KBM-7 (cell line): ENCODE results near the gene TP53AIP1.

Experiments used
- DNase-seq: peaks from one replicate; pipeline ENCODE4 v3.0.0-alpha.2; 2015
- in situ Hi-C: fragments of 300-500 bp; cut with MboI; formaldehyde crosslinking; loops from 2 replicates; pipeline ENCODE4 v1.14.3; 2020; ENCODE audit warnings: low sequenced_read_pairs, low pct_unique_long_range_greater_than_20kb, mixed read lengths

TP53AIP1 gene

DNA sequence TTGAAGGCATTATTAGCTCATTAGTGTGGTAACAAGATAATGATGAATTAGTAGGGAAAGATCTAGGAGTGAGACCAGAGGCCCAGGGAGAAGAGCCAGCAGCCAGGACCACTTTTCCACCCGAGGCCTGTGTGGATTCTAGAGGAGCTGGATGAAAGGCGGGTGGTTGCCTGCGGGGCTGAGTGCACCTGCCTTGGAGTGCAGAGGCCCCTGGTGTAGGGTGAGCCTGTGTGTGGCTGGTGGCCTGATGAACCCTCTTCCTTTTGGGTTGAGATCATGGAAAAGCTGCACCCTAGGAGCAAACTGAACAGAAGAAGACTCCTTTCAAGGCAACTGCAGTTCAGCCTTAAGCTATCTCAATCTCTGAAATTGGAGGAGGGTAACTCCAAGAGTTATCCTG is 5.9 kb upstream of the TP53AIP1 start:
- in situ Hi-C loops: no loop called here
- no peak for DNase-seq

DNA sequence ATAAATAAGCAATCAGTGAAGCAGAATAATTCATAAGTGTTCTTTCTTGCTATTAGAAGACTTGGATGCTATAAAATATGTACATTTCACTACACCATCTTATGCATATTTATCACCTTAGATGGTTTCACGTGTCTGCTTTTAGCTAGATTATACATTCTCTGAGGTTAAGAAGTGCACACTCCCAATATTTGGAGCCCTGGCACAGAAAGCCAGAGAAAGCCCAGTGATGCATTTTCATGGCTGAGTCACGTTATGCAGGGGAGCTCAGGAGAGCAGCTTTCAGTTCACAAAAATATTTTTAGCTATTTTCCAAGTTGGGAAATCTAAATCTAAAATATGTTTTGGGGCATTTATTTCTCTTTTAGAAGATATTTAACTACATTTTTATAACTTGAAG is 5.1 kb upstream of the TP53AIP1 start:
- in situ Hi-C loops: no loop called here
- no peak for DNase-seq

DNA sequence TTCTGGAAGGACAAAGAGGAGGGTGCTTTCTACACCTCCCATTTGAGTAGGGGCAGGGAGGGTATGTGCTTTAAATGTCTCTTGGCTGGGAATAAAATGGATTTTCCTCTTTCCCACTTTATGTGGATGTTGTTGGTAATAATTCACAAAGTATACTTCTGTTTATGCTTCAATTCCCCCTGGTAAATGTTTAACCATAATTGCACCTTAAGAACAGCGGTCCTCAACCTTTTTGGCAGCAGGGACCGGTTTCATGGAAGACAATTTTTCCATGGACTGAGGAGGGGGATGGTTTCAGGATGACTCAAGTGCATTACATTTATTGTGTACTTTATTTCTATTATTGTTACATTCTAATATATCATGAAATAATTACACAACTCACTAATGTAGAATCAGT is 4.0 kb upstream of the TP53AIP1 start:
- in situ Hi-C loops: no loop called here
- DNase-seq: no peak

DNA sequence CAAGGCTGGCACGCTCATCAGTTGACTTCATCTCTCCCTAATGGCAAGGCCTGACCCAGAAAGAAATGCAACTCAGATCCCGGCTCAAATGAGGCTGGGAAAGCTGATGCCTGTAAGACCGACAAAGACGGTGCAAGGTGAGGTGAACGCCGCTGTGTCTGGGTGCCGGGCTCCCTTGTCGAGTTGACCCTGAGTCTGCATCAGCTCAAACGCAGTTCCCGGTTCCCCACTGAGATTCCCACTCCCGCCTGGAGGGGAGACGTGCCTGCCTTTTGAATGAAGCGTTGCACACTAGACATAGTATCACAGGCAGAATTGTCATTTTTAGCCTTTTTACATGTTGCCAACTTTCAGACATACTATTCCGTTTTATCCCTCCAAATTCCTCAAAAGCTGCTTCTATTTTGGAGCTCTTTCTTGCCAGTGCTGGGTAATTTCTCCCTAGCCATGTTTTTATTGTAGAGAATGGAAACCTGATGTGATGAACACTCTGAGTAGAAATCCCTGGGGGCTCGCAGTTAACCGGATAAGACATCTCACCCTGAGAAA is 831 bp upstream of the TP53AIP1 start:
- in situ Hi-C loops: no loop called here
- no peak for DNase-seq

DNA sequence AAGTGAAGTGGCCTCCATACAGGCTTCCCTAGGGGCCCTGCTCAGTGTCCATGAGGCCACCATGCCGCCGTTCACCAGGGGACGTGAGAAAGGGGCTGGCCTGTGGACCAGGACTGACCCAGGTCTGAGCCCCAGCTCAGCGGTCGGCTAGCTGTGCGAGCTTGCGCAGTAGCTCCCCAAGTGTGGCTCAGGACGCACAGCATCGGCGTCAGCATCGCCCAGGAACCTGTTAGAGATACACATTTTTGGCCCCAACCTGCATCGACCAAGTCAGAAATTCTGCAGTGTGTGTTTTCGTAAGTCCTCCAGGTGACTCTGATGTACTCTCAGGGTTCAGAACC is 429 bp downstream of the TP53AIP1 start:
- no peak for DNase-seq
- in situ Hi-C loops: no loop called here

DNA sequence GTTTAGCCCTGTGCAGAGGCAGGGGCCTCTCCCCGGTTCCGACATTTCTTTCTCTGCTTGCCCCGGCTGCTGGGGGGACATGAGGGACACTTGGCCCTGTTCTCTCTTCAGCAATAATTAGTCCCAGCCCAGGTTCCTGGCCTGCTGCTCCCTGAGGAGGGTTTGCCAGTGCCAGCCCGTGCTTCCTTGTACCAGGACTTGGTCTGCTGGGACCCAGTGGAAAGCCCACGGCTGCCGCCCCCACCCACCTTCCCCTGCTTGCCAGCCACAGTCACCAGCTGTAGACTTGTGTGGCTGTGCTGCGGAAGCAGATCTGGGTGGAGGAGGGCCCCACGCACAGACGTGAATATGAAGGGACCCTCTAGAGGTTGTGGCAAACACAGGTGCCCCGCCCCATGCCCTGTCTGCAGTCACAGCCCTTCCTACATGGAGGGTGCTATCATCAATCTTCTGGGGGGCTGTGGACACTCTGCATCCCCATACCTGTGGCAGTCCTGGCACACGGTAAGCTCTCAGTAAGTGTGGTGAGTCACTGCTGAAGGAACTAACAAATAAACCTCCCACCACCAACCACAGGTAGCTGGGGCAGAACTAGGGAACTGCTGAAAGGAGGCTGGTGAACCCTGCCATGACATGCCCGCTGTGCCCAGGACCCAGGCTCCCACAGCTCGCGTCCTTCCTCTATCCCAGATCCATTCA is 949 bp downstream of the TP53AIP1 start:
- DNase-seq: no peak
- in situ Hi-C loops: no loop called here

DNA sequence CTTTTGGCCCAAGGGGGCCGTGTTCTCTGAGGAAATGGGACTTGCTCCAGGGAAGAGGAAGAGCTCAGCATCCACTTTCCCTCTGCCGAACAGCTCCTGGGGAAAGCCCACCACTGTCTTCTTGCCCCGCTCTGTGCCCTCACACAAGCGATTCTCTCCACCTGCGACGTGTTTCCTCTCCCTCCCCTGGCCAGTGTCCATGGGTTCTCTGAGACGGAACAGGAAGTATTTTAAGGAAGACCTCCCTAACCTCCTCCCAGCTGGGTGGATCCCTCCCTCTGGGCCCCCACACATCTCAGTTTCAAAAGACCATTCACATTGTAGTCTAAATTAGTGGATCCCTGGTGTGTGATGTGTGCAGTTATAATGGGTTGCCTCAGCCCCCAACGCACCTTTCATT is 1.6 kb downstream of the TP53AIP1 start:
- in situ Hi-C loops: no loop called here
- DNase-seq: no peak

DNA sequence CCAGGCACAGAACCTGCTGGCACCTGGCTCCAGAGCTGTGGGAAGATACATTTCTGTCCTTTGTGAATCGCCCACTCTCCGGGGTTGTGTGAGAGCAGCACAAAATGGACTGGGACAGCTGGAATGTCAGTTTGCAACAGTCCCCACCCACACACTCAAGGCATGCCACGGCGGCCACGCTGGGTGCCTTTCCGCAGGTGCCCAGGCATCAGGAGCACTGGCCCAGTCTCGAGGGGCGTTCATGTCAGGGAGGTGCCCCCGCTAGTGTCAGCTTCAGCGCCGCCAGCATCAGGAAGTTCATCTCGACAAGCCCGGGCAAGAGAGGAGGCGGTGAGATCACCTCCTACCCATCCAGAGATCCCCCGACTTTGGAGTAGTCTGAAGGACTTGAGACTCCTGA is 2.1 kb downstream of the TP53AIP1 start:
- DNase-seq: no peak
- in situ Hi-C loops: no loop called here

DNA sequence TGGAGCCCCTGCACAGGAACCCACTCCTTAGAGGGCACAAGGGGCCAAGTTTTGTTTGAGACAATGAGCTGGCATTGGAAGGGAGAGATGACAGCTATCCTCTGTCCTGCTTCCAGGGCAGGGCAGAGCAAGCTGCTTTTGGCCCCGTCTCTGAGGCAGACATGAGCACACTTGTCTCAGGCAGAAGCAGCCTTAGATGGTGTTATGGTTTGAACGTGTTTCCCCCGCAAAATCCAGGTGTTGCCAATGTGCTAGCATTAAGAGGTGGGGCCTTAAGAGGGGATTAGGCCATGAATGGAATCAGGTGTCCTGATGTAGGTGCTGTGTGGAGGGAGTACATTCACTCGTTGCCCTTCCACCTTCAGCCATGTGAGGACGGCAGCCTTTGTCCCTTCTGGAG is 2.5 kb downstream of the TP53AIP1 start:
- no peak for DNase-seq
- in situ Hi-C loops: no loop called here

DNA sequence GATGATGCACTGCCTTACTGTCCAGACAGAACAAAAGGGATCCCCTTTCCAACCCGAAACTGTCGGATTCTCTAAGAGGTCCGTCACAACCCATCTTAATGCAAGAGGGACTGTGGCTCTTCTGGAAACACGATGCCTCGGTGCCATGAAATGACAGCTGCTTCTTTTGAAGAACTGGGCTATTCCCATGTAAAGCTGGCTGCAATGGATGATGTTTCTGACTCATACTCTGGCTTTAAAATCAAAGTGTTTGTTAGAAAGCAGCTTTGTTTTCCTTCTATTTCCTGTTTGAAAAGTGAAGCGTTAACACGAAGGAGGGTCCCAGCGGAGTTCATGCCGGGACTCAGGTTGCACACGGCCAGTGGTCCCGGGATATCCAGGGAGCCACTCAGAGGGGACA is 3.1 kb downstream of the TP53AIP1 start:
- DNase-seq: no peak
- in situ Hi-C loops: no loop called here

DNA sequence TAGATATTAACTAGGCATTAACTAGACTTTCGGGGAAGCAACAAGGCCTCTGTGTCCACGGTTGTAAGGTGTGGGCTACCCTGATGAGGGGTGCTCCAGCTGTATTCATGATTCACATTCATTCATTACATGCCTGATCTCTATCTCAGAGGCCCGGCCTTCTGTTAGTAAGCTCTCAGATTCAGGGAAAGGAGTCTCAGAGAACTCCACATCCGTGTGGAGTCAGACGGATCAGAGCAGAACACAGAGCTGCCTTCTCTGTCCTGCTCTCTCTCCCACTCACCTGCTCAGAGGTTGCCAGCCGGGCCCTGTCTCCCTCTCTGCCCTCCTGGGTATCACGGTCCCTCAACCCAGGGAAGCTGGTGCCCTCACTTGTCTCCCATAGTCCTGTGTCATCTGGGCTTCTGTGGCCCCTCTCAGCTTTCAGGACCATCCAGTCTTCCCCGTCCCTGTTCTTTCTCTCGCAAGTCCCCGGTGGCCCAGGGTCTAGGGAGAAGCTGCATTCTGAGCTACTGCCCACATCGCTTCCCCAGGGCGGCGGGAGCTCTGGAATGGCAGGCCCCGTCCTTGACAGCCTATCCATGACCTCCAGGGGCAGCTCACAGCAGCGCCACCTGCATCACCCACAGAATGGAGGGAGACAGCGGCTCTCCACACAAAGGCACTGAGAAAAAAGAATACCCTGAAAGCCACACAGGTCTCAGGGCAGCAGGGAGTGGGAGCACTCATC is 4.3 kb downstream of the TP53AIP1 start:
- DNase-seq: no peak
- in situ Hi-C loops: no loop called here

DNA sequence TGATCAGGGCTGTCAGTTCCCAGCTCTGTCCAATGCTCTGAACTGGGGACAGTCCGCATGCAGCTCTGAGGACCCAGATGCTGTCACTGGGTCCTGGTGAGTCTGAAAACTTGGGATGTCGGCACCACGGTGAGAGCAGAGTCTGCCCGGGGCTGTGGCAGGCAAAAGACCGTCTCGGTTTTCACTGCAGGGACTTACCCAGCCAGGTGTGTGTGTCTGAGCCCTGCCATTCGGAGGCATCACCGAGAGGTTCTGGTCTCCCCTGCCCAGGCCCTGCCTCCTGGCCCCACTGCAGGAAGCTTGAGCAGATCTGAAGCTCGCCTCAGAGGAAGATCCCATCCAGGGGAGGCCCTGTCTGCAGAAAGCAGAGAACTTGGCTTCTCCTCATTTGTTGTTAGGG is 5.2 kb downstream of the TP53AIP1 start:
- in situ Hi-C loops: no loop called here
- DNase-seq: no peak

DNA sequence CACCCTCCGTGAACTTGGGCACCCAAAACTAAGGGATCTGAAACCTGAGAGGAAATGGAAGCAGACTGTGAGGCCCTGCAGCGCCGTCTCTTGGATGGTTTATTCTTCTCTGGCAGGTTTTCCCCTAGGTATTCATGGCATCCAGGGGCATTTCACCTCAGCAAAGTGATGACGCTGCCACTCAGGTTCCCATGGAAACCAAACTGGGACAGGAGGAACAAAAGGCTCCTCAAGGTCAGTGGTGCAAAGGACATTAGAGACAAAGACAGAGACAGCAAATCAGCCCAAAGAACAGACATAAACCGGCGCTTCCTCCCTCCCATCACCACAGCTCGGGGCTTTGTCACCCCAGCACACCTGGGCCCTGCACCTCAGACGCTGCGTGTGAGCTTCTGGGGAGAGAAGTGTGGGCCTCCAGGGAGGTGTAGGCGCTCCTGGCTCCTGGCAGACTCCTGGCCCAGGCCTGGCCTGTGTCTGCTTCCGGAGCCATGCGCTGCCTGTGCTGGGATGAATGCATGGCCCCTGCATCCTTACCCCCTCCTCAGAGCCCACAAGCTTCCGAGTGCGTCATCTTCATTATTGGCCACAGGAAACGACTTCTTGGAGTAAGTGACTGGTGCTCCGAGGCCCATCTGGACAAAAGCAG is 5.9 kb downstream of the TP53AIP1 start:
- in situ Hi-C loops: no loop called here
- DNase-seq: no peak

DNA sequence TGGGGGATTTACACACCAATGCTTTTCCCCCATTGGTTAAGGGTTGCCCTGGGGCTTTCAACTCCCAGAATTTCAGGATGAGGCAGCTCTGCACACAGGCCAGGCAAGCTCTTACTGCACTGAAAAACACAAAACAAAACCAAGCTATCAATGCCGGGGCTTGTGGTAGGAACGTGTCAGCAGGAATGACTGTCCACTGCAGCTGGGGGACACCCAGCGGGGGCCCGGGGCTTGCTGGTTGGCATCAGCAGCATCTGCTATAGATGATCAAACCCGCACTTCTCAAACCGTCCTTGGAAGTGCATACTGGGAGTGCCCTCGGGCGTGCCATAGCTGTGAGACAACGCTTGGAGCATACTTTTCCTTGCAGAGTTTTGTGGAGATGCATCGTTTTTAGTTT is 7.7 kb downstream of the TP53AIP1 start:
- DNase-seq: no peak
- in situ Hi-C loops: no loop called here

DNA sequence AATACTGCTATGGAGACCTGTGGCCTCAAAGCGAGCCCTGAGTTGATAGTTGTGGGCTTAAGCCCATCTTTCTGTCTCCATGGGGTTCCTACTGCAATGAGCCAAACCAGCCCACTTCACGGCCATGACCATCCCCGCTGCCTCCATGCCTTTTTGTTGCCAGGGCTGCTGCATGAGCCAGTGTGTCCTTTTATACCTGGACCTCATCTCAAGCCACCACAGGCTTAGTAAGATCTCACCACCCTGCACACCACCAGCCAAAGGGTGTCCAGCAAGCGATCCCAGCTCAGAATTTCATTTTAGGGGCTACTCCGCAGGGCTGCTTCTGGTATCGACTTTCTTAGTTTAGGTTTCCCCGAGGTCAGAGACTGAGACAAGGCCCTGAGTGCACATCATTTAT is 8.3 kb downstream of the TP53AIP1 start:
- no peak for DNase-seq
- in situ Hi-C loops: no loop called here

DNA sequence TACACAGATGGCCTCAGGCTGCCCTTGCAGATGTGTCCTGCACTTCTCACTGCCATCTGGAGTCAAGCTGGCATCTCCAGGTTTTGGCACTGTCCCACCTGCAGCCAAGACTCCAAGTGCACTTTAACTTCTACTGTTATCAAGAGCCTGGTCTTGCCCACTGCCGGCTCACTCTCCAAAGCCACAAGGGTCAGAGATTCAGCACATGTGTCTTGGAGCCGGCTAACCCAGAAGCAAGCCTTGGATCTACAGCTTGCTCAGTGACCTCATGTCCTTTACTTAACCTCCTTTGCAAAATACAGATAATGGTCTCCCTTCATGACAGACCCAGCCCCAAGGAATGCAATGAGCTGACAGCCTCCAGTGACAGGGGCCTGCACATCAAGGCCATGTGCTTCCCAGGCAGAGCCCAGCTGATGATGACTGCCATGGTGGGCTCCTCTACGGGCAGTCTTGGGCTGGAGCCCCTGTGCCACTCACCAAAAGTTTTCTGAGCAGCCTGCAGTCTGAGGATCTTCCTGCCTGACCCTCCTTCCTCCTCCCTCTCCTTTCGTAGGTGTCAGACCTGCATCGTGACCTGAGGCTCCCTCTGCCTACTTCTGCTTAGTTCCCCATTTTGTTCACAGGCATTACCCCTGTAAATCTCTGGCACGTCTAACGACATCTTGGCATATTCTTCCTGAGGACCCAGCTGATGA is 9.0 kb downstream of the TP53AIP1 start:
- in situ Hi-C loops: no loop called here
- peak; percentile 20 for DNase-seq

DNA sequence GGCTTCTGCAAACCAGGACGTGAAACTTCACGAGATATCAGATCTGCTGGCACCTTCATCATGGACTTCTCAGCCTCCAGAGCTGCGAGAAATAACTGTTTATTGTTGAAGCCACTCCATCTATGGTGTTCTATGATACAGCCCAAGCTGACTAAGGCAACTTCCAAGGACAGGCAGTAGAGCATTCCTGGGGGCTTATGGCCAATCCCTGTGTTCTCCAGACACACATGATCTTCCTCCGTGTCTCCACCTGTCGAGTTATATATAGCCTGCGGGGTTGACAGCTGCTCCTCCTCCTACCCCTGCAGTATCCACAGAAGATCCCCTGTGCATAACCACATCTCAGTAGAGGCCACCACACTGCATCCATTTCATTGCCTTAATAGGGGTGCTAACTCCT is 11.0 kb downstream of the TP53AIP1 start:
- no peak for DNase-seq
- in situ Hi-C loops: no loop called here

DNA sequence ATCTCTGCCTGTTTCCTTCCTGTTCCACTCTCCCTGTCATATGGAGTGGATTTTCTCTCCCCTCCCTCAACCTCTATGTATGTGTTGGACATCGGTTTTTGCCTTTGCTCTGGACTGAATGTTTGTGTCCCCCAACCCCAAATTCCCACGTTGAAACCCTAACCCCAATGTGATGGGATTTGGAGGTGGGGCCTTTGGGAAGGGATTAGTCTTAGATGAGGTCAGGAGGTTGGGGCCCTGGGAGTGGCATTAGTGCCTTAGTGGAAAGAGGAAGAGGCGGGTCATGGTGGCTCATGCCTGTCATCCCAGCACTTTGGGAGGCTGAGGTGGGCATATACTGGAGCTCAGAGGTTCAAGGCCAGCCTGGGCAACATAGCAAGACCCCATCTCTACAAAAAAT is 11.6 kb downstream of the TP53AIP1 start:
- in situ Hi-C loops: no loop called here
- no peak for DNase-seq

DNA sequence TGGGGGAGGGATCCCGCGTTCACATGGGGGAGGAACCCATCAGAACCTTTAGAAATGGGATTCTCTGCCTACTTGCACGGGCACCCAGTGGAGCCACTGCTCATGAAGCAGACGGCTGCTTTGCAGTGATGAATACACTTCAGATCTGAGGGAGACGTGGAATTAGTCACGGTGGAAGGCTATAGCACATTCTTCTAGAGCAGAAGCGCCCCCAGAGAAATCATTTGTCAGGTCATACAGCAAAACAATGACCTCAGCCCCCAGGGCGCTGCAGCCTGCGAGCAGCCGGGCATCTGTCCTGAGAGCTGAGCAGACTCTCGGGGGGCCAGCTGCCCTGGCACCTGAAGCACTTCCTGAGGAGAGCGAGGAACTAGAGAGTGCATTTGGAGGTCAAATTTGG is 12.7 kb downstream of the TP53AIP1 start:
- in situ Hi-C loops: no loop called here
- no peak for DNase-seq

DNA sequence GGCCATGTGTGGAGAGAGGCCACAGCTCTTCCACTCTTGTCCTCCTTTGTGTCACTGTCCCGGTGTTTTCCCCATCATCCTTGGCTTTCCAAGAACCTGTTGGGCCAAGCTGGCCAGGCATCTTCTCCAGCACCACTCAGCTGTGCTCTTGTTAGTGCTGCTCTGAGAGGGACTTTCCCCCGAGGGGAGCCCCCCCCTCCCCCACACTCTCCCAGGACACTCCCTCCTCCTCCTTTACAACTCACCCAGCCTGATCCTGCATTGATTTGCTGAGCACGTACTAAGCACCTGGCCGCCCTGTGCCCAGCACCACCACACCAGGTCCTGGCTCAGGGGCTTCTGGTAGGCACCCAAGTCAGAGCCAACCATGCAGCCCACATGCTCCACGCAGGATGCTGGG is 13.2 kb downstream of the TP53AIP1 start:
- no peak for DNase-seq
- in situ Hi-C loops: no loop called here
